ENCODE measurements around the gene NTN4. TPM values are rescaled to one million over a fixed set of nuclear protein-coding genes. Genes with fewer than 3 reads are reported as not detected.
"Not testable (repeated sequence)": the region's sequence is repeated elsewhere in the genome, so short reads cannot be mapped to it uniquely, and the experiment has no call there.

The NTN4 gene
- total and polyA plus RNA-seq, 10 of the 15 experiments (the other 5 are each of a cell fraction or from before 2014, with no cell fraction given) = 0.15 TPM; not detected in 9

DNA sequence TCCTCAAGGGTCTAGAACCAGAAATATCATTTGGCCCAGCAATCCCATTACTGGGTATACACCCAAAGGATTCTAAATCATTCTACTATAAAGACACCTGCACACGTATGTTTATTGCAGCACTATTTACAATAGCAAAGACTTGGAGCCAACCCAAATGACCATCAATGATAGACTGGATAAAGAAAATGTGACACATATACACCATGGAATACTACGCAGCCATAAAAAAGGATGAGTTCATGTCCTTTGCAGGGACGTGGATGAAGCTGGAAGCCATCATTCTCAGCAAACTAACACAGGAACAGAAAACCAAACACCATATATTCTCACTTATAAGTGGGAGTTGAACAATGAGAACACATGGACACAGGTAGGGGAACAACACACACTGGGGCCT, 112.8 kb downstream of the NTN4 start:
- intact Hi-C loops (cut with micrococcal nuclease; ENCODE audit: unreplicated experiment); H3K4me1 ChIP-seq (ENCODE audit: control insufficient read depth, insufficient read depth, low read length); H3K27me3 ChIP-seq (replicated peaks in 1 of 2; ENCODE audit: control insufficient read depth in 2 of 2, insufficient read depth in 2 of 2, low read length in 1 of 2); RAD21 ChIA-PET (ENCODE audit: unreplicated experiment); H2AFZ ChIP-seq (ENCODE audit: control insufficient read depth, low read depth, low read length); H4K20me1 ChIP-seq (ENCODE audit: control insufficient read depth, insufficient read depth); H3K9me3 ChIP-seq (replicated peaks; ENCODE audit: control insufficient read depth, insufficient read depth, low read length); BruUV-seq (replicated peaks); FAIRE-seq; CTCF ChIA-PET; POLR2A ChIA-PET; H3K4me2 ChIP-seq (ENCODE audit: control insufficient read depth, insufficient read depth); H3K79me2 ChIP-seq (ENCODE audit: control insufficient read depth, insufficient read depth, low read length); H3K27ac ChIP-seq (ENCODE audit: control insufficient read depth, insufficient read depth); SMC1A ChIA-PET (ENCODE audit: uncharacterized antibody, unreplicated experiment); H3K9ac ChIP-seq (ENCODE audit: control insufficient read depth, insufficient read depth, low read length); H3K36me3 ChIP-seq (ENCODE audit: control insufficient read depth in 2 of 2, insufficient read depth in 2 of 2, low read length in 1 of 2); ATAC-seq; DNase-seq (ENCODE audit: low read depth, low spot score); H3K4me3 ChIP-seq; in situ Hi-C loops (cut with MboI): not testable (repeated sequence)
- WGBS (ENCODE audit: insufficient coverage, insufficient replicate concordance, low lambda C conversion rate, missing lambda C conversion rate) = 63% methylated on average over 3 of the region's 3 CpGs

DNA sequence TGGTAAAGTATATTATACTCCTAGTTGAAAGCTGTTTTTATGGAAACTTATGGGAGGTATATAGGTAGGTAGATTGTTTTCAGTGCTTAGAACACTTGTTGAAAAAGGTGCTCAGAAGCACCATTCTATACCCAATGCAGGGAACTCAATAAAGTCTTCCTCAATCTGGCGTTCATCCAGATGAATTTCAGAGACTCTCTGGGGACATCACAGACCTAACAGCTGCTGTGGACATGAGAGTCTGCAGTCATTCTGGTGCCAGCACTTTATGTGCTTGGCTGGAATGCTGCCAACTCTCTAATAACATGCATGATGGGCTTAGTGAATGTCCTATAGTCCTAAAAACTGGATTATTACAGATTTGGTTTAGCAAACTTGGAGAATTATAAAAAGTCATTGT, 115.9 kb downstream of the NTN4 start:
- FAIRE-seq = no peak
- intact Hi-C loops (cut with micrococcal nuclease; ENCODE audit: unreplicated experiment) = no loop called here
- H3K4me3 ChIP-seq = no peak overlapping the region

More for the DNA sequence above, 115.9 kb downstream of the NTN4 start:
- no peak for TF ChIP-seq CREB1 (IDR thresholded peaks at IDR 0.05; ENCODE audit: low read depth)
- no peak for TF ChIP-seq NFIC (IDR thresholded peaks at IDR 0.05; ENCODE audit: low read depth, low read length)
- TF ChIP-seq, protein P1, sequence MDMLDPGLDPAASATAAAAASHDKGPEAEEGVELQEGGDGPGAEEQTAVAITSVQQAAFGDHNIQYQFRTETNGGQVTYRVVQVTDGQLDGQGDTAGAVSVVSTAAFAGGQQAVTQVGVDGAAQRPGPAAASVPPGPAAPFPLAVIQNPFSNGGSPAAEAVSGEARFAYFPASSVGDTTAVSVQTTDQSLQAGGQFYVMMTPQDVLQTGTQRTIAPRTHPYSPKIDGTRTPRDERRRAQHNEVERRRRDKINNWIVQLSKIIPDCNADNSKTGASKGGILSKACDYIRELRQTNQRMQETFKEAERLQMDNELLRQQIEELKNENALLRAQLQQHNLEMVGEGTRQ (IDR thresholded peaks at IDR 0.05; ENCODE audit: borderline replicate concordance, low read depth, low read length) = no peak
- no peak for TF ChIP-seq BRCA1 (IDR thresholded peaks at IDR 0.05; ENCODE audit: low read depth, low read length)
- no peak for TF ChIP-seq TBL1XR1 (IDR thresholded peaks at IDR 0.05; ENCODE audit: low read depth, low read length)
- TF ChIP-seq SUPT20H (IDR thresholded peaks at IDR 0.05; ENCODE audit: borderline replicate concordance, control insufficient read depth, low read depth, low read length) = no peak
- TF ChIP-seq E2F8 (IDR thresholded peaks at IDR 0.05; ENCODE audit: low read depth, partially characterized antibody) = no peak
- no peak for TF ChIP-seq IRF4 (IDR thresholded peaks at IDR 0.05; ENCODE audit: low read depth, low read length)
- in situ Hi-C loops (cut with MboI) = no loop called here
- no TSS peak for BruUV-seq (replicated peaks)
- H3K9ac ChIP-seq (ENCODE audit: control insufficient read depth, insufficient read depth, low read length) = no peak overlapping the region
- no peaks in the 10 kb centered on the region for H4K20me1 ChIP-seq (ENCODE audit: control insufficient read depth, insufficient read depth)
- H3K9me3 ChIP-seq (replicated peaks; ENCODE audit: control insufficient read depth, insufficient read depth, low read length) = no peaks in the 10 kb centered on the region
- ChIA-PET POLR2A (no interaction called here), RAD21 (ENCODE audit: unreplicated experiment) (no interaction called here), CTCF (no interaction called here), SMC1A (ENCODE audit: uncharacterized antibody, unreplicated experiment) (interaction anchor here (1.1 kb wide), 1 partner anchor 9 kb away, joined by 3 read pairs; no protein-coding TSS in a partner anchor)
- no peaks in the 10 kb centered on the region for H3K27me3 ChIP-seq (replicated peaks in 1 of 2; ENCODE audit: control insufficient read depth in 2 of 2, insufficient read depth in 2 of 2, low read length in 1 of 2)
- no peaks in the 10 kb centered on the region for H3K4me1 ChIP-seq (ENCODE audit: control insufficient read depth, insufficient read depth, low read length)
- ATAC-seq (no peak), DNase-seq (ENCODE audit: low read depth, low spot score) (no peak)
- H3K36me3 ChIP-seq (ENCODE audit: control insufficient read depth in 2 of 2, insufficient read depth in 2 of 2, low read length in 1 of 2) = no peaks in the 10 kb centered on the region
- H3K27ac ChIP-seq (ENCODE audit: control insufficient read depth, insufficient read depth) = no peak overlapping the region
- no peak overlapping the region for H2AFZ ChIP-seq (ENCODE audit: control insufficient read depth, low read depth, low read length)
- 0% methylated on average over 1 of the region's 1 CpG for WGBS (ENCODE audit: insufficient coverage, insufficient replicate concordance, low lambda C conversion rate, missing lambda C conversion rate)
- H3K79me2 ChIP-seq (ENCODE audit: control insufficient read depth, insufficient read depth, low read length) = no peaks in the 10 kb centered on the region
- H3K4me2 ChIP-seq (ENCODE audit: control insufficient read depth, insufficient read depth) = no peak overlapping the region
